ENCODE data around the gene TP73. TPM values are rescaled to one million over a fixed set of nuclear protein-coding genes. Genes with fewer than 3 reads are reported as not detected.

The TP73 gene
- total and polyA plus RNA-seq, 12 donors: 0.03 to 0.58 (median 0.15) TPM; not detected in 7

DNA sequence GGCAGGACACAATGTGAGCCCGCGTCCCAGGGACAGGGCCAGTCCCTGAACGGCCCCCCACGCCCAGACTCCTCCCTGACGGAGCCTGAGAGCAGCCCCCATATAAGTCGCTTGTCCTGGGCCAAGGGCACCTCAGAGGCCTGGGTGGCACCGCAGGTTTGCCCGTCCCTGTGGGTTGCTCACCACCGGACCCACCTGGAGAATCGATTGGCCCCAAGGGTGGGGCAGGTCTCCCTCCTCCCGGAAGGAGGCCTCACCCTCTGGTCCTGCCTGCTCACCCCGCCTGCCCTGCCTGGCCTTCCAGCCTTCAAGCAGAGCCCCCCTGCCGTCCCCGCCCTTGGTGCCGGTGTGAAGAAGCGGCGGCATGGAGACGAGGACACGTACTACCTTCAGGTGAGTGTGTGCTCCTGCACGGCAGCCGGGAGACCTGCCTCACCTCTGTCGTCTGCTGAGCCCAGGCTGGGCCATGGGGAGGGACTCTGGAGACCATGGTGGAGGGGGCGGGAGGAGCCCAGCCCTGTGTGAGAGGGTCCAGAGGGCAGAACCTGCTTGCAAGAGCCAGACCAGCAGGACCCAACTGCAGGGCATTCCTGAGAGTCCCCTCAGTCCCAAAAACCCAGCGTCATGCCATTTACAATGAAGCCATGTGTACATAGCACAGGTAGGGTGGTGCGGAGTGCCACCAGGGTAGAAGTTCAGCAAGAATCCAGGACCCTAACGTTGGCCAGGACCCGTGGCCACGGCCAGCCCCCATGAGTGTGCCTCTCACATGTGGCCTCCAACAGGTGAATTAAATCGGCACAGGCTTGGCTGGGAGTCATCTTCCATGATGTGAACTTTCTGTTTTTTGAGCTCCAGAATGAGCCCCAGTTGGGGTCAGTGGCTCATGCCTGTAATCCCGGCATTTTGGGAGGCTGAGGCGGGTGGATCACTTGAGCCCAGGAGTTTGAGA lies 75.8 kb downstream of the TP73 start:
- 85% methylated on average over 31 of the region's 31 CpGs for WGBS, 2 donors
- H3K36me3 ChIP-seq: no peaks in the 10 kb centered on the region
- no peak overlapping the region for H3K4me3 ChIP-seq
- peaks cover 0 to 21% (median 11%) of the 10 kb centered on the region in 9 donors for H3K4me1 ChIP-seq
- ATAC-seq (no peak), DNase-seq (peak in 1 of 2 donors; percentile 9)
- no peaks in the 10 kb centered on the region for H3K9me3 ChIP-seq
- intact Hi-C loops (cut with DNase I): loop anchor here in 4 of 10 donors (5.0 to 10.0 kb wide), 4 partner anchors 163 to 273 kb away; partner anchors contain the start of gene ARHGEF16 (in 1 of the 4)
- H3K27ac ChIP-seq: no peak overlapping the region
- peaks cover 0 to 37% (median 15%) of the 10 kb centered on the region in 7 donors for H3K27me3 ChIP-seq
- no peak for TF ChIP-seq CTCF (IDR thresholded peaks at IDR 0.05)

DNA sequence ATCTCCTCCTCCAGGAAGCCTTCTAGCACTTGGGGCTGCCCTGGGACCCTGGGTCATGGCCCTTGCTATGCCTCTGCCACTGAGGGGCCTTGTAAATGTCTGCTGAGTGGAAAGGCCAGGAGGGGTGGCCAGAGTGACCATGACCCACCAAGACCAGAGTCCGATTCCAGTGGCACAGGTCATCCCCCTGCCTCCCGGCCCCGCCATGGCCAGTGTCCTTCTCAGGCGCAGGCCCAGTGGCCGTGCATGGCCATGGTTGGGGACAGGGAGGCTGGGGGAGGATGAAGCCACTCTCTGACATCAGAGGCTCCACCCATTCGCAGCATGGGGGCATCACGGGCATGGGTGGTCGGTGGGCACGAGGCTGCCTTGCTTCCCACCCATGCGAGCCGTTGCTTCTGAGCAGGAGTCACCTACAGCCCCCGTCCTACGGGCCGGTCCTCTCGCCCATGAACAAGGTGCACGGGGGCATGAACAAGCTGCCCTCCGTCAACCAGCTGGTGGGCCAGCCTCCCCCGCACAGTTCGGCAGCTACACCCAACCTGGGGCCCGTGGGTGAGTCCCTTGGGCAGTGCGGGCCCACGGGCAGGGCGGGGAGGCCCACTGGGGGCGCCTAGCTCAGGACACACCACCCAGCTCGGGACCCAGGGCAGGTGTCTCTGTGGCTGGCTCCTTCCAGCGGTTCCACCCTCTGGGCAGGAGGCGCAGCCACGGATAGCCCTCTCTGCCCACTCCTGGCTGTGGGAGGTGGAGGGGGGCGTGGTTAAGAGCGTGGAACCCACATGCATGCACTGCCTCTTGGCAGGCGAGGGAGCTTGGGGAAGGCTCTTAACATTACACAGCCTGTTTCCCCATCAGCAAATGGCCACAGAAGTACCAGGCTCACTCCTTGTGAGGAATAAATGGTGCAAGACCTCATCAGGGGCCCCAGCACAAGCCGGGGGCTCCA lies 77.6 kb downstream of the TP73 start:
- no peak for ATAC-seq
- peaks cover 0 to 30% (median 11%) of the 10 kb centered on the region in 9 donors for H3K4me1 ChIP-seq
- peaks cover 0 to 38% (median 15%) of the 10 kb centered on the region in 7 donors for H3K27me3 ChIP-seq
- TF ChIP-seq CTCF (IDR thresholded peaks at IDR 0.05): no peak
- H3K36me3 ChIP-seq: peaks cover 0 to 6% (median 0%) of the 10 kb centered on the region in 9 donors
- intact Hi-C loops (cut with DNase I): loop anchor here in 4 of 10 donors (5.0 to 10.0 kb wide), 4 partner anchors 165 to 275 kb away; partner anchors contain the start of gene ARHGEF16 (in 1 of the 4)
- no peak overlapping the region for H3K27ac ChIP-seq
- DNase-seq: peak in 1 of 2 donors; percentile 6
- WGBS, 2 donors: 83 to 84% methylated on average over 32 of the region's 32 CpGs
- no peak overlapping the region for H3K4me3 ChIP-seq
- H3K9me3 ChIP-seq: no peaks in the 10 kb centered on the region

GRCh38 chr1:3730543-3731247 lies 78.4 kb downstream of the TP73 start:
- H3K9me3 ChIP-seq: no peaks in the 10 kb centered on the region
- no peak for ATAC-seq
- peaks cover 0 to 34% (median 11%) of the 10 kb centered on the region in 9 donors for H3K4me1 ChIP-seq
- H3K4me3 ChIP-seq: no peak overlapping the region
- no peak overlapping the region for H3K27ac ChIP-seq
- H3K36me3 ChIP-seq: peaks cover 0 to 12% (median 0%) of the 10 kb centered on the region in 9 donors
- H3K27me3 ChIP-seq: peaks cover 0 to 38% (median 15%) of the 10 kb centered on the region in 7 donors
- 86 to 87% methylated on average over 25 of the region's 25 CpGs for WGBS, 2 donors
- peak in 1 of 2 donors; percentile 8 for DNase-seq
- TF ChIP-seq CTCF (IDR thresholded peaks at IDR 0.05): no peak
- intact Hi-C loops (cut with DNase I): no loop called here

All from heart right ventricle (tissue), 16 donors.